GM18511 (cell line): ENCODE results near the gene SYNE2.
"Not testable (repeated sequence)": the region's sequence is repeated elsewhere in the genome, so short reads cannot be mapped to it uniquely, and the experiment has no call there.

ENCODE experiments used
- ATAC-seq: cut with Tn5 transposase; IDR thresholded peaks from one replicate; pipeline ENCODE4 v1.9.1; 2021; ENCODE audit warnings: mild to moderate bottlenecking, moderate library complexity; ENCODE audit not compliant: unreplicated experiment

The SYNE2 gene

GRCh38 chr14:63869940-63870752, 17.3 kb downstream of the SYNE2 start:
- ATAC-seq, result peak; percentile 56

DNA sequence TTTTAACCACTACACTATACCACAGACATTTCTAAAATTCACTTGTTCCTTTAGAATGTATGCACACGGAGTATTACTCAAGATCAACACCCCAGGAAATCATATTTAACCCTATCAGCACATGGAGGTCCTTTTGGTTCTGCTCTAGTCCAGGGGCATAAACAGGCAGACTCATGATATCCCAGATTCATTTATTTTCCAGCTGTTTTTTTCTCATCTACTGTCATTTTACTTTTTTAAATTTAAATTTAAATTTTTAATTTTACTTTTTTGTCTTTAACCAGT, 17.9 kb downstream of the SYNE2 start:
- ATAC-seq, result not testable (repeated sequence)

DNA sequence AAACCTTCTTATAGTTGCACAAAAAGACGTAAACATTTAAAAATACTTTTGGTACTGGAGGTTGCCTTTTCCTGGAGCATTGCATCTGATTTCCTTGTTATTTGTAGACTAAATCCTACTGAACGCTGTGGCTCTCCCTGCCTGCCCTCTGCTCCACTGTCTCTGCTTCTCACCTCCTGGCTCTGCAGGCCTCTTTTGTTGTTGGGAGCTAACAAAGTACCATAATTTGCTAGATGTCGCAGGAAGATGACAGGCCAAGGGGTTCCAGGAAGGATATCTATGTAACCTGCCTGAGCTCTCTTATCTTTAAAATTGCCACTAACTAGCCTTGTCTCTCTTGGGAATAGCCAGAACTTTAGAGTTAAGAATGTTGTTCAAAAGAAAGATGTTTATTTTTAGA, 21.4 kb downstream of the SYNE2 start:
- ATAC-seq, result no peak

GRCh38 chr14:63875311-63875710, 22.5 kb downstream of the SYNE2 start:
- ATAC-seq, result no peak

DNA sequence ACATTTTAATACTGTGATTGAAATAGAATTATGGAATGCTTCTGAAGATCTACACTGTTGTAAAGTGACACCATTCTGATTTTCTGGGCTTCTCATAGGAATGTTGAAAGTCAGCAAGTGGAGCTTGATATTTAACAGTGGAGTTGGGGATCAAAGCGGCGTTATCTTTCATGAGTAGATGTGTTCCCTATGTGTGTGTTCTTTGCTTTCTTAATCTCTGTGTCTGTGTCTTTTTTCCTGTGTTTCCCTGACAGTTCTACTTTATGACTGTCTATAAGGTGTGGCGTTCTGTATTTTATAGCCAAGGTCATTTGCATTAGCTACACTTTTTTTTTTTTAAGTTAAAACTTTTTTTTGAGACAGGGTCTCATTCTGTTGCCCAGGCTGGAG, 24.7 kb downstream of the SYNE2 start:
- no peak for ATAC-seq

DNA sequence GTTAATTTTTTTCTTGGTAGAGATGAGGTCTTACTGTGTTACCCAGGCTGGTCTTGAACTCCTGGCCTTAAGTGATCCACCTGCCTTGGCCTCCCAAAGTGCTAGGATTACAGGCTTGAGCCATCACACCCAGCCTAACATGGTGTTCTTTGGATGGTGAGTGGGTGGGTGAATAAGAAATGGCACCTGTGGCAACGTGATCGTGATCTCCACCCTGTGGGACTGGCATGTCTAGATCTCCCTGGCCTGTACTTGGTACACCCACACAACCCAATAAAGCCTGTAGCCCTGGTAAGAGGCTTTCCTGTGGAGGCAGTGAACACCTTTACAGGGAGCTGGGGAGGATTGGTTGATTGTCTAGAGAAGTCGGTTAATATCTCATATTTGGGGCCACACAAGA, 25.2 kb downstream of the SYNE2 start:
- ATAC-seq, result no peak

DNA sequence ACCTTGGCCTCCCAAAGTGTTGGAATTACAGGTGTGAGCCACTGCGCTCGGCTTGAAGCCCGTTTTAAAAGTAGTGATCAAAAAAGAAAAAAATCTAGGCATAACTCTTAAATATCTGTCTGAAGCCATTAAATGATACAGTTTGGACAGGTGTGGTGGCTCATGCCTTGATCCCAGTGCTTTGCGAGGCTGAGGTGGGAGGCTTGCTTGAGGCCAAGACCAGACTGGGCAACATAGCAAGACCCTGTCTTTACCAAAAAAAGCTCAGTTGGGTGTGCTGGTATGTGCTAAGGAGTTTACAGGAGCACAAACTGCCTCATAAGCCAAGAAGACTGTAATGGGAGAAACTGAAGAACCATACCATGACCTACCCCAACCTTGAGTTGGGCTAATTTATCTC, 26.0 kb downstream of the SYNE2 start:
- ATAC-seq, result no peak

DNA sequence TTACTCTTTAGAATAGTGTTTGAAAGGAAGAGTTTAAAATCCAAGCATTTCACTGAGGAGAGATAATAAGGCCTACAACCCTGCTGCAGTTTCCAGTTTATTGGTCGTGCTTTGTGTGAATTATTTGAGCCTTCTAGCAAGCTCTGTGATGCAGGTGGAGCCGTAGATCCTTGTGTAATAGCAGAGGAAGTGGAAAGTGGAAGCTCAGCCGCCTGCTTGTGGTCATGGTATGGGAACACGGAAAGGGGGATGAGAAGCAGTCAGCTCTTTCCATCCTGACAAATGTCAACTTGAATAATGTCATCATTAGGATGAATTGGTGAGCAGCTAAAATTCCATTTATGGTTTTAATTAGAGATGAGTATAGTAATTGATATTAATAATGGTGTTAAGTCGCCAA, 29.1 kb downstream of the SYNE2 start:
- no peak for ATAC-seq

GRCh38 chr14:63887899-63888298, 35.1 kb downstream of the SYNE2 start:
- no peak for ATAC-seq

GRCh38 chr14:63890553-63890952, 37.7 kb downstream of the SYNE2 start:
- ATAC-seq, result no peak

- ATAC-seq, result no peak
These were observed 38.6 kb downstream of the SYNE2 start for GRCh38 chr14:63891148-63891975.

DNA sequence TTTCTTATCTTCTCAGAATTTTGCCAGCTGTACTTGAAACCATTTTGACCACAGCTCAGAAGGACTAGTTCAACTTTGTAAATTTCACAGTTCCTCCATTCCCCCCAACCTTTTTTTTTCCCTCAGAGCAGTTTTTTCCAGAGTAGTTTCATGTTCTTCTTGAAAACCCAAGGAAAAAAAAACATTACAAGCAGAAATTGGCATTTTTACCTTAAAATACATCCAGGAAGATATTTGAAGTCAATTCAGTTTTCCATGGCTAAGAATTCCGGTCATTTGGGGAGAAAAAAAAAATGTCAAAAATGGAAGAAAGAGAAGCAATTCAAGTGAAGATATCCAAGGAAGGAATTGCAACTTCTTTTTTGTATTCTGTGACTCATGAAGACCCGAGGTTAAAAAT, 39.5 kb downstream of the SYNE2 start:
- ATAC-seq, result no peak

DNA sequence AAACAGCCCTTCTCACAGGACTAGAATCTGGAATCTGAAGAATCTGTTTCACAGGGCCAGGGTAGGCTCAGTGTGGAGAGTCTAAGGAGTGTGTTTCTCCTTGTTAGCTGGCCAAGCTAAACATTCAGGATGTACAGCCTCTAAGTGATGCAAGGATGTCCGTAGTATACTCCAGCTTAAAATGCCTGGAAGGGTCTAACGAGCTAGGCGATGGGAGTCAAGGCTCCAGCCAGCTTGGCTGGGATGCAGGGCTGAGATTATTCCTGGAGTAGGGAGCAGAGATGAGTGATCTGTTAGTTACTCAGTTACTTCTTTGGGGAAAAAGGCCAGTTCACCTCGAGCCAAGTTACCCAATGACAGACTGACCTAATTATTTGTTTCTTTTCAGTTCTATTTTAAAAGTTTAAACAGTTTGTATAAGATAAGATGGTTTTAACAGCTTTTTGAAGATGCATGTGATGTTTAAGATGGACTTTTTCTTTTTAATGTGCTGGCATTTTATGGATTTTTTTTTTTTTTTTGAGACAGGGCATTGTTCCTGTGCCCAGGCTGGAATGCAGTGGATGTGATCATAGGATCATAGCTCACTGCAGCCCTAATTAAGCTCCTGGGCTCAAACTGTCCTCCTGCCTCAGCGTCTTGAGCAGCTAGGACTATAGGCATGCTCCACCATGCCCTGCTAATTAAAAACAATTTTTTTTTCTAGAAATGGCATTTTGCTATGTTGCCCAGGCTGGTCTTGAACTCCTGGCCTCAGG, 41.1 kb downstream of the SYNE2 start:
- ATAC-seq, result no peak

GRCh38 chr14:63895510-63895909, 42.7 kb downstream of the SYNE2 start:
- no peak for ATAC-seq

DNA sequence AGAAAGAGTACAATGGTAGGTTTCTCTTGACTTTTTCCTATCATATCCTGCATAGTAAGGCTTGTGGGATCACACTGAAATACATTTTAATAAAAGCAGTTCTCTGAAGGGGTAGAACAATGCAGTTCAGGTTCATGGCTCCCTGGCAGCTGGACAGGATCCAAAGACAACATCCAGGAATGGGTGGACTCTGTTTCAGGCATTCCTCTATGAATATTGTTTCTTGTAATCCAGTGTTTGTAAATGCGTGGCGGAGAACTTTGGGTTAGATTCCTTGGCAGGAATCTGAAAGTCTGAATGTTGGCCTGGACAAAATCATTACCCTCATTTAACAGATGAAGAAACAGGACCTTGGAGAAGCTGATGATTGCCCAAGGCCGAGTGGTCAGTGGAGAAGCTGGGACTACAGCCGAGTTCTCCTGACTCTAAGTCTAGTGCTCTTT, 43.5 kb downstream of the SYNE2 start:
- ATAC-seq, result no peak

DNA sequence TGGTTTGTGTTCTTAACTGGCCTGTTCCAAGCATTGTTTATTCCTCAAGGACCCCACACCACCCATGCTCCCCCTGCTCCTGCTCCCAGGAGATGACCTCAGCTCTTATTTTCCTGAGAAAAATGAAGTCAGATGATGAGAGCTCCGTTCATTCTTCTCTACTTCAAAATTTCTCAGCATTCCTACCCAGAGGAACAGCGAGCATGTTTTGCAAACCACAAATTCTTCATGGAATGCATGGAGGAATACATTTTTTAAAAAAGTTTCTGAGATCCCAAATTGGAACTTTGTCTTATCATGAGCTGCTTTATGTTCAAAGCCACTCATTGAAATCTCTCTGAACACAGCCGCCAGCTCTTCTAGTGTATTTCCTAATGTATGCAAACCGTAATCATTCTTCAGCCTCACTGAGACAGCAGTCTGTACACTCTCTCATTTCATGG, 44.9 kb downstream of the SYNE2 start:
- ATAC-seq, result no peak

- ATAC-seq, result peak; percentile 43
These were observed 47.1 kb downstream of the SYNE2 start for GRCh38 chr14:63899953-63900352.

DNA sequence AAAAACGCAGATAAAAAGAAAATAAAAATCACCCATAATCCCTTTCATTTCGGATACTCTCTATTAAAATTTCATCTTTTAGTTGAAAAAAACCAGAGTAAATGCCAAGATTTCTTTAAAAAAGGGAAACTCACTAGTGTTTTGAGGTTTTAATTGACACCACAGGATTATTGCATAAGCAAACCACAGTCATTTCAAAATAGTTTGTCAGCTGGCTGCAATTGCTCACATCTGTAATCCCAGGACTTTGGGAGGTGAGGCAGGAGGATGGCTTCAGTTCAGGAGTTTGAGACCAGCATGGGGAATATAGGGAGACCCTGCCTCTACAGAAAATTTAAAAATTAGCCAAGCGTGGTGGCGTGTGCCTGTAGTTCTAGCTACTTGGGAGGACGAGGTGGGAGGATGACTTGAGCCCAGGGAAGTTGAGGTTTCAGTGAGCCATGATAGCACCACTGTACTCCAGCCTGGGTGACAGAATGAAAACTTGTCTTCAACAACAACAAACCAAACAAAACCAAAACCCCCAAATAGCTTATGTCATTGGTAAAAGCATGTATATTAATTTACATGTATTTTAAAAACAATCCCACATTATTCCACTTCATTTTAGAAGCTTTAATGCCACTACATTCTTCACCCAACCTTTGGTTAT, 48.8 kb downstream of the SYNE2 start:
- ATAC-seq, result no peak

DNA sequence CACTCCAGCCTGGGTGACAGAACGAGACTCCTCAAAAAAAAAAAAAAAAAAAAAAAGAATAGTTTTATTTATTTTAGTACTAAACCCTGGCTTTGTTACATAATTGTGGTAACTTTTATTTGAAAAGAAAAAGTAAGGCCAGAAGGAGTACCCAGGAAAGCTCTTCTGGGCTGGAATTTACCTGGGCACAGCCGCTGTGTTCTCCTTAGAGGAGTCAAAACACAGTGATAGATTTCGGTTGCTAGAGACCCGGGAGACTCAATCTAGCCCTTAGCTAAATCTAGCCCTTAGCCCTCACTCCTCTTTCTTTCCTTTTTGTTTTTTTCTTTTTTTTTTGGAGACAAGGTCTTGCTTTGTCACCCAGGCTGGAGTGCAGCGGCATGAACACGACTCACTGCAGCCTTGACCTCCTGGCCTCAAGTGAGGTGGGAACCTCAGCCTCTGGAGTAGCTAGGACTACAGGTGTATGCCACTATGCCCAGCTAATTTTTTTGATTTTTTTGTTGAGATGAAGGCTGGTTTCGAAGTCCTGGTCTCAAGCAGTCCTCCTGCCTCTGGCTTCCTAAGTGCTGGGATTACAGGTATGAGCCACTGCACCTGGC, 49.7 kb downstream of the SYNE2 start:
- ATAC-seq, result no peak

DNA sequence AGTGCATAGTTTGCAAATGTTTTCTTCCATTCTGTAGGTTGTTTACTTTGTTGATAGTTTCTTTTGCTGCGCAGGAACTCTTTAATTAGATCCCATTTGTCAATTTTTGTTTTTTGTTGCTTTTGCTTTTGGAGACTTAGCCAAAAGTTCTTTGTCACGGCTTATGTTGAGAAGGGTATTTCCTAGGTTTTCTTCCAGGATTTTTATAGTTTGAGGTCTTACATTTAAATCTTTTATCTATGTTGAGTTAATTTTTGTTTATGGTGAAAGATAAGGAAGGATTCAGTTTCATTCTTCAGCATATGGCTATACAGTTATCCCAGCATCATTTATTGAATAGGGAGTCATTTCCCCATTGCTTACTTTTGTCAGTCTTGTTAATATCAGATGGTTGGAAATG, 51.9 kb downstream of the SYNE2 start:
- no peak for ATAC-seq

DNA sequence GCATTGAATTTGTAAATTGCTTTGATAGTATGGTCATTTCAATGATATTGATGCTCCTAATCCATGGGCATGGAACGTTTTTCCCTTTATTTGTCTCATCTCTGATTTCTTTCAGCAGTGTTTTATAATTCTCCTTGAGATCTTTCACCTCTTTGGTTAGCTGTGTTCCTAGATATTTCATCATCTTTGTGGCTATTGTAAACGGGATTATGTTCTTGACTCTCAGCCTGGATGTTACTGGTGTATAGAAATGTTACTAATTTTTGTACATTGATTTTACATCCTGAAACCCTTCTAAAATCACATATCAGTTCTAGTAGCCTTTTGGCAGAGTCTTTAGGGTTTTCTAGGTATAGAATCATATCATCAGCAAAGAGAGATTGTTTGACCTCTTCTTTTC, 52.6 kb downstream of the SYNE2 start:
- no peak for ATAC-seq
